ENCODE results near the gene HOXA2.

HOXA2 gene

GRCh38 chr7:27112955-27113949 lies 10.8 kb upstream of the HOXA2 start:
- no peak for DNase-seq (ENCODE audit: low read depth in 2 of 2, low spot score in 1 of 2)

GRCh38 chr7:27112361-27112760 lies 9.9 kb upstream of the HOXA2 start:
- DNase-seq (ENCODE audit: low read depth in 2 of 2, low spot score in 1 of 2) = no peak

DNA sequence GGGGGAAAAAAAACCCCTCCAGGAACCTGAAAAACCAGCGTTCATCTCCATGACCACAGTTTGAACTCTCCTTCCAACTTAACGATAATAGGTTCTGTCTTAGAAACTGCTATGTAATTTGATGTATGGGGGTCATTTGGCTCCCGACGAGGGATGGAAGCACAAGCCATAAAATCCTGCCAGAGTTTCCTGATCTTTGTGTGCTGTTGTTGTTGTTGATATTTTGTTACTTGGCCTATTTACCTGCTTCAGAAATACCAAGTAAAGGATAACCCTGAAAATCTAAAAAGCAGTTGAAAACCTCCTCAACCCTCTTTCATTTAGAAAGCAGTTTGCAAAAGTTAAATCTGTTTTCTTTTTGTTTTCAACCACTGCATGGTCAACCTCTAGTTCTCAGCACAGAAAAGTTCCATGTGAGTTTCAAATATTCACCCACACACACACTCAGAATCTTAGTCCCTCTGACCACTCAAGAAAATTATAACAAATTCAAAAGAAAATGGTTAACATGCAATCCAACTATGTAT lies 9.3 kb upstream of the HOXA2 start:
- DNase-seq (ENCODE audit: low read depth in 2 of 2, low spot score in 1 of 2) = no peak

GRCh38 chr7:27111042-27111750 lies 8.7 kb upstream of the HOXA2 start:
- no peak for DNase-seq (ENCODE audit: low read depth in 2 of 2, low spot score in 1 of 2)

GRCh38 chr7:27110186-27111031 lies 7.9 kb upstream of the HOXA2 start:
- no peak for DNase-seq (ENCODE audit: low read depth in 2 of 2, low spot score in 1 of 2)

DNA sequence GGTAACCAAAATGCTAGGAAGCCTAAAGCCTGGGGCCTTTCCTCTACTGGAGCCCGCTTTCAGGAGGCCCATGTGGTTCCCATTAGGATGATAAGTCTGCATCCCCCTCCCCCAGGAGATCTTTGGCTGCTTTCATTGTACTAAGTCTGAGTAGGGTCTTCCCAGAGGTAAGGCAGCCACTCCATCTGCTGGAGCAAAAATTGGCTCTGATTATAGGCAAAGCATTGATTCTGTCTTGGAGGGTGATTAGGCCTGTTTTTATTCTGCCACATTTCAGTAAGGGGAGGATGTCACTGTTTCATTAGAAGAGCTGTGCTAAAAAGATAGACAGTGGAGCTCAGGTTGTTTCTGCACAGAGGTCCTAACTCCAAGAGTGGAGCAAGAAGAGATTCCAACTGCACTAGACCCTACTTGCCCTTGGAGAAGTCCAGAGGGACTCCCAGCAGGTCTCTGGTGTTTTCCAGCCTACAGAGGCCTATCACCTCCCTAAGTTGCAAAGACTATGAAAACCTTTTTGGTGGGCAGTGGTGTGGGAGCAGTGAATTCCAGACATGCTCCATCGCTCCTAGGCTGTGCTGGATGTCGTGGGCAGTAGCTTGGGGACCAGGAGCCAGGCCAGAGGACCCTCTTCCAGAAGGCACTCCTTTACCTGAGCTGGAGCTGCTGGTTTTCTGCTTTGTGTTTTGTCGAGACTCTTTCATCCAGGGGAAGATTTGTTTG lies 7.1 kb upstream of the HOXA2 start:
- no peak for DNase-seq (ENCODE audit: low read depth in 2 of 2, low spot score in 1 of 2)

DNA sequence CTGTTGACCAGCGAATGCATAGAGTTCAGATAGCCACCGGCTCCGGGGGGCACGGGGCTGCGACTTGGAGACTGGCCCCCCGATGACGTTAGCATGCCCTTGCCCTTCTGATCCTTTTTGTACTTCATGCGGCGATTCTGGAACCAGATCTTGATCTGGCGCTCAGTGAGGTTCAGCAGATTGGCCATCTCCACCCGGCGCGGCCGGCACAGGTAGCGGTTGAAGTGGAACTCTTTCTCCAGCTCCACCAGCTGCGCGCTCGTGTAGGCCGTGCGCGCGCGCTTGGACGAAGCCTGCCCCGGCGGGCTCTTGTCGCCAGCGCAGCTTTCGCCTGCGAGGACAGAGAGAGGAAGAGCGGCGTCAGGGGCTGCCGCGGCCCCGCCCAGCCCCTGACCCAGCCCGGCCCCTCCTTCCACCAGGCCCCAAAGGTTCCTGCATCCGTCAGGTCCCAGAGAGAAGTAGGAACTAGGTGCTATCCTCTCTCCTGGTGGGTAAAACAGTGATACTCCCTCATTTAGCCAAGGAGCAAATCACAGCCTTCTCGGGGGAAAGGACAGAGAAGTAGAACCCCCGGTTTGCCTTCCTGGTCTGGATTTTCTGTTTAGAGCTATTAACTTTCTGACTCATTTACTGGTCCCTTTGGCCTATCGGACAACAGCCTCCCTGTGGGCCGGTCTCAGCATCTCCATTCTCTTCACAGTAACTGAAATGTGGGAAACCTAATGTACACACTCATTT lies 6.1 kb upstream of the HOXA2 start:
- no peak for DNase-seq (ENCODE audit: low read depth in 2 of 2, low spot score in 1 of 2)

GRCh38 chr7:27107391-27108381 lies 5.2 kb upstream of the HOXA2 start:
- DNase-seq (ENCODE audit: low read depth in 2 of 2, low spot score in 1 of 2) = no peak

- no peak for DNase-seq (ENCODE audit: low read depth in 2 of 2, low spot score in 1 of 2)
Observed at GRCh38 chr7:27106901-27107240, 4.4 kb upstream of the HOXA2 start.

- DNase-seq (ENCODE audit: low read depth in 2 of 2, low spot score in 1 of 2) = no peak
Observed at GRCh38 chr7:27106181-27106900, 3.9 kb upstream of the HOXA2 start.

GRCh38 chr7:27105301-27106031 lies 3.0 kb upstream of the HOXA2 start:
- no peak for DNase-seq (ENCODE audit: low read depth in 2 of 2, low spot score in 1 of 2)

DNA sequence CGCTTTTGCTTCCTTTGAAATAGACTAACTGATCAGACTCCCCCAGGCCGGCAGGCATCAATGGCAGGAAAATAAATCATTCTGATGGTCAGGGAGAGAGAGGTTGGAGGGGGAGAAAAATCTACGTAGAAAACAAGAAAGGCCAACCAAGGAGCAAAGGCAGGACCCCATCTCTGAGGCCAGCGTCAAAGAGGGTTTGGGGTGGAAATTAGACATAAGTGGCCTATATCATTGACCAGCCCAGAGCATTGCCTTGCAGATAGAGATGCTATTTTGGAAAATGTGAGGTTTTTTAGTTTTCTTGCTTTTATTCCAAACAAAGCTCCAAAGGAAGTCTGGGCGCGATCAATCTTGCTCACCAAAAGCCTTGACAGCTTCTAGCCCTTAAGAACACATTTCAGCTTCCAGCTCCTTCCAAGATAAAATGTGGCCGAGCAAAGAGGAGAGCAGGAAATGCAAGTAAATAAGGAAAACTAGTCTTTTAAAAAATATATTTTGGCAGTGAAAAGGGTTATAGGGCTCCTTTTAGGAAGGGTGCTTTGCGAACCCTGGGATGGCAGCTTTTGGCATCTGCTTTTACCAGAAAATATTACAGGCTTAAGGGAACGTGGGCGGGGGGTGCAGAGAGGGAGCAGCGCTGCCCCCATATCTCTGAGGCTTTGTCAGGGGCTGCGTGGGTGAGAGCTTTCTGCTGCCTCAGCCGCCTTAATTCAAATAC lies 2.0 kb upstream of the HOXA2 start:
- DNase-seq (ENCODE audit: low read depth in 2 of 2, low spot score in 1 of 2) = no peak

DNA sequence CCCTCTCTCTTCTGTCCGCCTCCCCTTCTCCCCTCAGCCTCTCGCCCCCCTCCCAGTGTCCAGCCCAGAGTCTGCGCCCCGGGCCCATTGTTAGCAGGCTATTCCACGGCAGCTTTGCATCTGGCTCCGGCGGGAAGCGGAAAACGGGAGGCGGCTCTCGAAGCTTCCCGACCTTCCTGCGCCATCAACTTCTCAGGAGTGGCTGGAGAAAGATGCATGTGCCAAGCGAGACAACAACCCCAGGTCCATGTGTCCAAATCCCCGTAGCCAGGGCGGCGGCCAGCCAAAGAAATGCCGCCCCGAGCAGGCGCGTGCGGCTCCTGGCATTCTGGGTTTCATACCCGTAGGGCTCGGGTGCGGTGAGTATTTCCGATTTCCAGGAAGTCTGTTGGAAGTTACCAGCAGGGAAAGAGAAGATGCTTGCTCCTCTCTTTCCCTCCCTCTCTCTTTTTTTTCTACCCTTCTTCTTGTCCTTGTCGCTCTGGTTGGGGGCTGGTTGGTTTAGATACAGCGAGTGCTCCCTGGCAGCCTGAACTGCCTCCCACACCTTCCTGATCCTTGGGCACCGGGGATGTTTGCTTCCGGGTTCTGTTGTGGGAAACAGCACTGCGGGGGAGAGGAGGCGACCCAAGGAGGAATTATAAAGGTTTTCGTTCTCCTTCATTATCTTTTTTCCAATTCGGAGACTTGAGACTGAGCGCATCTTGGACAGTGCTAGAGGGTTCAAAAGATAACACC lies 1.2 kb upstream of the HOXA2 start:
- no peak for DNase-seq (ENCODE audit: low read depth in 2 of 2, low spot score in 1 of 2)

DNA sequence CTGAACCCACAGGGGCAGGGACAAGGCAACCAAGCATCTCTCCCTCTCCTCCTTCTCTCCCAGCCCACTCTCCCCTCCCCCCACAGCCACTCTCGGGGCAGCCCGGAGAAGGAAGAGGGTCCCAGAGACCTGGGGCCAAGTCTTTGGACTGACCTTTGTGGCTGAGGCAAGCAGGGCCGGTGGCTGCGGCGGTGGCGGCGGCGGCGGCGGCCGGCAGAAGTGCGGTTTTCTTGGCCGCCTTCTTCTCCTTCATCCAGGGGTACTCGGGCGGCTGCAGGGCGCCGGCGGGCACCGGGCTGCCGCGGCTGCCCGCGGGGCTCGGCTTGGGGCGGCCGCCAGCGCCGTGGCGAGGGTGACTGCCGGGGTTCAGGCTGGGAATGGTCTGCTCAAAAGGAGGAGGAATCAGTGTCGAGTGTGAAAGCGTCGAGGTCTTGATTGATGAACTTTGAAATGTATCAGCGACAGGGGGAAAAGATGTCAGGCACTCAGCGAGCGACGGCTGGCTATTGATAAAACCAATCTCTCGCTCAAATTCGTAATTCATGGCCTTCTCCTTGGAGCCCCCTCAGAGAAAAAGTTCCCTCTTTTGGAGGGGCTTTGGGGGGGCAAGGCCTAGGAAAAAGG lies 414 bp downstream of the HOXA2 start:
- DNase-seq (ENCODE audit: low read depth in 2 of 2, low spot score in 1 of 2) = no peak

DNA sequence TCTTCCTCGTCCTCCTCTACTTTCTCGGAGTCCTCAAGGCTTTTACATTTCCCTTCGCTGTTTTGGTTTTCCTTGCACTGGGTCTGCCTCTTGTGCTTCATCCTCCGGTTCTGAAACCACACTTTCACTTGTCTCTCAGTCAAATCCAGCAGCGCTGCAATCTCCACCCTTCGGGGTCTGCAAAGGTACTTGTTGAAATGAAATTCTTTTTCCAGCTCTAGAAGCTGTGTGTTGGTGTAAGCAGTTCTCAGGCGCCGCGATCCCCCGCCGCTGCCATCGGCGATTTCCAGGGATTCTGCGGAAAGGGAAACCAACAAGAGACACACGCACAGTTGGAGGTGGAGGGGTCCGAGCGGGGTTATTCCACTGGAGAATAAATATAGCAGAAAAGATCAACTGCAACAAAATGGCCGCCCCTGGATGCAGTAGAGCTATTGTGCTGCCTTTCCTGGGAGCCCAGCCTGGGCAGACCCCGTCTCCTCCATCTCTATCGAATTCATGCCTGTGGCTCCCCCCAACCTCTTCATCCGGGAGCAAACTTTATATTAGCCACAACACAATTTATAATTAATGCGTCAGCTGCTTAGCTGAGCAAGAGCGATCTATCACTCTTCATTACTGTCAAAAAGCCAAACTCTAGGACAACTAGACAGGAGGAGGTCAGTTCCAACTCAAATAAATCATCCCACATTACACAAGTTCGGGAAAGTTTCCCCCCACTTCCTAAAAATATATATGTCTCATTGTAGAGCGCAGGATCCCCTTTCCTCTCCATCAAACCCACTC lies 1.1 kb downstream of the HOXA2 start:
- DNase-seq (ENCODE audit: low read depth in 2 of 2, low spot score in 1 of 2) = no peak

Data from stimulated activated CD8-positive, alpha-beta memory T cell treated with anti-CD3 and anti-CD28 coated beads, Interleukin-4, amount 100 ng/mL, for 4 hours (primary cell).